Fibroblast of mammary gland (primary cell): ENCODE measurements around the gene SPTBN5.

Source experiments
- DNase-seq: peaks from one replicate; pipeline ENCODE4 v3.0.0-alpha.2; 2010; ENCODE audit warnings: low read depth
- H3K4me3 ChIP-seq: 2 replicates; pipeline ENCODE4 v1.5.1; 2011; ENCODE audit warnings: low read depth, mild to moderate bottlenecking, low read length, moderate library complexity; ENCODE audit not compliant: control insufficient read depth
- CTCF ChIP-seq: conservative IDR thresholded peaks from 2 replicates; pipeline ENCODE4 v1.5.1; 2011; ENCODE audit warnings: low read depth, low read length, inconsistent platforms; ENCODE audit not compliant: control insufficient read depth, insufficient read depth

The SPTBN5 gene

GRCh38 chr15:41882689-41883483 is 11.0 kb downstream of the SPTBN5 start:
- TF ChIP-seq CTCF, result no peak
- DNase-seq, result no peak
- no peak overlapping the region for H3K4me3 ChIP-seq

GRCh38 chr15:41881920-41882688 is 11.7 kb downstream of the SPTBN5 start:
- no peak overlapping the region for H3K4me3 ChIP-seq
- DNase-seq, result no peak
- TF ChIP-seq CTCF, result no peak

- no peak overlapping the region for H3K4me3 ChIP-seq
- DNase-seq, result no peak
- no peak for TF ChIP-seq CTCF
Observed at GRCh38 chr15:41881550-41881919, 12.3 kb downstream of the SPTBN5 start.

GRCh38 chr15:41881086-41881485 is 12.8 kb downstream of the SPTBN5 start:
- no peak for TF ChIP-seq CTCF

GRCh38 chr15:41880156-41880877 is 13.5 kb downstream of the SPTBN5 start:
- no peak for TF ChIP-seq CTCF
- no peak for DNase-seq
- no peak overlapping the region for H3K4me3 ChIP-seq

More at GRCh38 chr15:41881086-41881485, 12.8 kb downstream of the SPTBN5 start:
- no peak overlapping the region for H3K4me3 ChIP-seq
- no peak for DNase-seq

- no peak for TF ChIP-seq CTCF
- no peak for DNase-seq
- H3K4me3 ChIP-seq, result no peak overlapping the region
Observed at GRCh38 chr15:41879321-41879845, 14.5 kb downstream of the SPTBN5 start.
